Upper lobe of left lung (tissue), 6 donors: ENCODE data around the gene KRTAP4-8. TPM values are rescaled to one million over a fixed set of nuclear protein-coding genes. Genes with fewer than 3 reads are reported as not detected.
"Not testable (repeated sequence)": the region's sequence is repeated elsewhere in the genome, so short reads cannot be mapped to it uniquely, and the experiment has no call there.

ENCODE experiments used
- ATAC-seq, 2 donors: fragments of 200-7000 bp; cut with Tn5 transposase; one replicate each; pipeline ENCODE4 v1.9.1; 2022; ENCODE audit warnings: mild to moderate bottlenecking in 2 of 2, moderate library complexity in 2 of 2; ENCODE audit not compliant: low FRiP score in 2 of 2
- DNase-seq, 2 donors: peaks; one replicate each; pipeline ENCODE4 v3.0.0-alpha.2; 2019 to 2020
- H3K27ac ChIP-seq, 4 donors: fragments of 200-600 bp; sonication (generic); one replicate each; pipeline ENCODE4 v1.5.1; 2016 to 2019
- H3K27me3 ChIP-seq, 4 donors: fragments of 200-600 bp; sonication (generic); one replicate each; pipeline ENCODE4 v1.5.1; 2017 to 2019
- H3K36me3 ChIP-seq, 4 donors: fragments of 200-600 bp; sonication (generic); one replicate each; pipeline ENCODE4 v1.5.1; 2016 to 2019
- H3K4me1 ChIP-seq, 4 donors: fragments of 200-600 bp; sonication (generic); one replicate each; pipeline ENCODE4 v1.5.1; 2018 to 2019
- H3K4me3 ChIP-seq, 4 donors: fragments of 200-600 bp; sonication (generic); one replicate each; pipeline ENCODE4 v1.5.1; 2017 to 2019; ENCODE audit warnings: mild to moderate bottlenecking in 2 of 4, moderate library complexity in 1 of 4
- H3K9me3 ChIP-seq, 4 donors: fragments of 200-600 bp; sonication (generic); one replicate each; pipeline ENCODE4 v1.5.1; 2018 to 2019
- CTCF ChIP-seq, 6 experiments: fragments of 450-650 bp in 4 of 6; fragments of 200-600 bp in 2 of 6; sonication (generic) in 2 of 6; IDR thresholded peaks; one replicate each; pipeline ENCODE4 v1.5.1; 2016 to 2019; ENCODE audit warnings: antibody characterized with exemption in 6 of 6
- EP300 ChIP-seq, 4 donors: sonication (generic); formaldehyde crosslinking; IDR thresholded peaks; one replicate each; pipeline ENCODE4 v1.5.1; 2017; ENCODE audit warnings: antibody characterized with exemption in 4 of 4, control low read depth in 2 of 4
- POLR2A ChIP-seq, 4 donors: fragments of 450-650 bp; IDR thresholded peaks; one replicate each; pipeline ENCODE4 v1.5.1; 2016 to 2017; ENCODE audit warnings: antibody characterized with exemption in 4 of 4, mild to moderate bottlenecking in 2 of 4
- POLR2AphosphoS5 ChIP-seq, 2 donors: sonication (generic); formaldehyde crosslinking; IDR thresholded peaks; one replicate each; pipeline ENCODE4 v1.5.1; 2017; ENCODE audit warnings: antibody characterized with exemption in 2 of 2
- WGBS, 2 donors: methylation state at CpG; one replicate each; pipeline ENCODE4 v1.1.5; 2017 to 2018; 5-methylcytosine and 5-hydroxymethylcytosine counted together
- total RNA-seq, 6 donors: library from RNA; depleted of rRNA in 4 of 6; stranded (reverse); fragments of >200 nt in 4 of 6; gene quantifications; one replicate each; pipeline versions ENCODE4 v1.1.0 to v1.2.1, GENCODE V29; 2016 to 2021
- donor health status: DM: no; HTN: no; CAD: no; lungs with moderate emphysema.
- donor health status: DM: no; HTN: yes; CAD: no; lungs with severe emphysema.

KRTAP4-8 gene
- not detected for total RNA-seq

- TF ChIP-seq POLR2A (IDR thresholded peaks at IDR 0.05): no peak
- TF ChIP-seq CTCF (IDR thresholded peaks at IDR 0.05): no peak
- no peak for TF ChIP-seq POLR2AphosphoS5 (IDR thresholded peaks at IDR 0.05)
- TF ChIP-seq EP300 (IDR thresholded peaks at IDR 0.05): no peak
- WGBS, 2 donors: 77 to 78% methylated on average over 4 of the region's 4 CpGs
- H3K4me3 ChIP-seq: no peak within 1 kb of the TSS
- no peaks in the 10 kb centered on the region for H3K36me3 ChIP-seq
- no peaks in the 10 kb centered on the region for H3K27me3 ChIP-seq
- ATAC-seq: no peak
- H3K27ac ChIP-seq: no peak within 1 kb of the TSS
- DNase-seq: no peak
- H3K4me1 ChIP-seq: no peaks in the 10 kb centered on the region
- H3K9me3 ChIP-seq: no peaks in the 10 kb centered on the region
These were observed at the start of gene KRTAP4-8 for GRCh38 chr17:41098042-41098441. Gene KRTAP4-8, minus strand, starts transcription at chr17:41098142. Its CDS starts 58 bp downstream, at chr17:41098084.

GRCh38 chr17:41145261-41145660 is 47.3 kb upstream of the KRTAP4-8 start:
- 78 to 90% methylated on average over 2 of the region's 2 CpGs for WGBS, 2 donors
- no peak for ATAC-seq
- DNase-seq: no peak
- no peak overlapping the region for H3K4me3 ChIP-seq
- H3K4me1 ChIP-seq: no peaks in the 10 kb centered on the region
- H3K27ac ChIP-seq: no peak overlapping the region
- peaks cover 4 to 23% (median 8%) of the 10 kb centered on the region in 4 donors for H3K9me3 ChIP-seq
- TF ChIP-seq CTCF (IDR thresholded peaks at IDR 0.05): no peak
- no peak for TF ChIP-seq POLR2A (IDR thresholded peaks at IDR 0.05)
- no peak for TF ChIP-seq EP300 (IDR thresholded peaks at IDR 0.05)
- TF ChIP-seq POLR2AphosphoS5 (IDR thresholded peaks at IDR 0.05): no peak
- H3K36me3 ChIP-seq: no peaks in the 10 kb centered on the region
- H3K27me3 ChIP-seq: no peaks in the 10 kb centered on the region

- no peak overlapping the region for H3K27ac ChIP-seq
- no peak for DNase-seq
- no peaks in the 10 kb centered on the region for H3K36me3 ChIP-seq
- no peak overlapping the region for H3K4me3 ChIP-seq
- peaks cover 4 to 27% (median 13%) of the 10 kb centered on the region in 4 donors for H3K9me3 ChIP-seq
- no peak for ATAC-seq
- WGBS, 2 donors: 72% methylated on average over 1 of the region's 1 CpG
- no peaks in the 10 kb centered on the region for H3K27me3 ChIP-seq
- H3K4me1 ChIP-seq: no peaks in the 10 kb centered on the region
- TF ChIP-seq POLR2AphosphoS5 (IDR thresholded peaks at IDR 0.05) (no peak), CTCF (IDR thresholded peaks at IDR 0.05) (no peak), POLR2A (IDR thresholded peaks at IDR 0.05) (no peak), EP300 (IDR thresholded peaks at IDR 0.05) (no peak)
These were observed 46.9 kb upstream of the KRTAP4-8 start for GRCh38 chr17:41144846-41145245.

GRCh38 chr17:41141361-41141760 is 43.4 kb upstream of the KRTAP4-8 start:
- H3K9me3 ChIP-seq: peaks cover 4 to 29% (median 13%) of the 10 kb centered on the region in 4 donors
- no peak for DNase-seq
- ATAC-seq: no peak
- H3K27ac ChIP-seq: no peak overlapping the region
- H3K4me1 ChIP-seq: no peaks in the 10 kb centered on the region
- no peak overlapping the region for H3K4me3 ChIP-seq
- H3K36me3 ChIP-seq: no peaks in the 10 kb centered on the region
- no peaks in the 10 kb centered on the region for H3K27me3 ChIP-seq
- TF ChIP-seq POLR2A (IDR thresholded peaks at IDR 0.05): no peak
- no peak for TF ChIP-seq EP300 (IDR thresholded peaks at IDR 0.05)
- TF ChIP-seq CTCF (IDR thresholded peaks at IDR 0.05): no peak
- no peak for TF ChIP-seq POLR2AphosphoS5 (IDR thresholded peaks at IDR 0.05)

GRCh38 chr17:41140360-41141131 is 42.6 kb upstream of the KRTAP4-8 start, which contains the start of gene KRTAP4-6:
Gene KRTAP4-6, minus strand, starts transcription at chr17:41140544. Its CDS starts 57 bp downstream, at chr17:41140487.
- H3K9me3 ChIP-seq: peaks cover 4 to 29% (median 13%) of the 10 kb centered on the region in 4 donors
- WGBS, 2 donors: 77 to 84% methylated on average over 3 to 6 of the region's 6 CpGs
- H3K4me3 ChIP-seq: no peak within 1 kb of the TSS
- H3K36me3 ChIP-seq: no peaks in the 10 kb centered on the region
- ATAC-seq (no peak), DNase-seq (no peak)
- TF ChIP-seq CTCF (IDR thresholded peaks at IDR 0.05) (no peak), POLR2A (IDR thresholded peaks at IDR 0.05) (no peak), POLR2AphosphoS5 (IDR thresholded peaks at IDR 0.05) (no peak), EP300 (IDR thresholded peaks at IDR 0.05) (no peak)
- no peak within 1 kb of the TSS for H3K27ac ChIP-seq
- no peaks in the 10 kb centered on the region for H3K27me3 ChIP-seq
- H3K4me1 ChIP-seq: no peaks in the 10 kb centered on the region

GRCh38 chr17:41139865-41140264 is 41.9 kb upstream of the KRTAP4-8 start:
- not testable (repeated sequence) for H3K4me3 ChIP-seq, H3K27ac ChIP-seq, H3K4me1 ChIP-seq, H3K36me3 ChIP-seq, H3K27me3 ChIP-seq, ATAC-seq
- peaks cover 4 to 29% (median 13%) of the 10 kb centered on the region in 4 donors for H3K9me3 ChIP-seq
- 79 to 88% methylated on average over 9 to 12 of the region's 12 CpGs for WGBS, 2 donors
- peak in 1 of 2 donors; percentile 77 for DNase-seq
